ENCODE results near the gene PLXDC2.
A peak's percentile ranks its signal among the peaks of the same experiment; 100 is the strongest.
"Not testable (repeated sequence)": the region's sequence is repeated elsewhere in the genome, so short reads cannot be mapped to it uniquely, and the experiment has no call there.

Gene PLXDC2

GRCh38 chr10:19986591-19986990 lies 170.4 kb downstream of the PLXDC2 start:
- DNase-seq, result no peak

GRCh38 chr10:19987931-19988330 lies 171.7 kb downstream of the PLXDC2 start:
- no peak for DNase-seq

DNA sequence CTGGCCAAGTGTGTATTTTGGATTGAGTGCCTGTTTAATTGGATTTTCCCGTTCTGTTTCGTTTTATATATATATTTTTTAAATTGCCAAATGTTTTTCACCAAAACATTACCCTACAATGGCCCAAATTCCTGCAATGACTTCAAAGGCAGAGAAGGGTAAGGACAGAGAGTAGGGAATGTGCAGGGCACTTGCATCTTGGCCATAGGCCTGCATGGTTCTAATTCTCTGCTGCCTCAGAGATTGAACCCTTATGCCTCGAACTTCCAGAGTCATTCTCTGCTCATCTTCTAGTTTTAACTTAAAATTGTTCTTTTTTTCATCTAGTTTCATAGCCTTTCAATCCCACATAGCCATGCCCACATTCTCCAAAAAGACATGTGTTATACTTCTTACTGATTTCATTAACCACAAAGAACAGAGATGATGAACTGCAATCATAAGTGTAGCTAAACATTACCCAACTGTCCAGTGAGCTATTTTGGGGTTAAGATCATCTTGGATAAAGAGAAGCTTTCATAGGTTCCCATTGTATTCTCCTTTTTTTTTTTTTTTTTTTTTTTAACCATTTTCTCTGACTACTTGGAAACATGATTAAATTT lies 177.6 kb downstream of the PLXDC2 start:
- no peak for DNase-seq

GRCh38 chr10:19998482-19998881 lies 182.2 kb downstream of the PLXDC2 start:
- DNase-seq, result no peak

DNA sequence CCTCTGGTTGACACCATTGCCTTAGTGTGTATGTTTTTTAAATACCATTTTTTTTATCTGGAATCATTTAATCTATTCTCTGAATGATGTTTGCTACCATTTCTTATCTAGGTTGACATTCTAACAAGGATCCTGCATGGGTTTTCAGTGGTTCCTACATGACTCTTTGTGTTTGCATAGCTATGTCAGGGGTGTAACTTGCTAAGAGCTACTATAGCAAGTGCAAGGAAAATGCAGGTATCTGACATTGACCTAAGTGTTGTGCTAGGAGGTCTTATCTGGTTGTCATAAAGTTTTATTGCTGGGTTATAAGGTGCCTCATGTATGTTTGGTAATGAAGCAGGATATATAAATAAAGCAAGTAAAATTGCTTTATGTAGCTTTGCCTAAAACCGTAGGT lies 183.2 kb downstream of the PLXDC2 start:
- no peak for DNase-seq

DNA sequence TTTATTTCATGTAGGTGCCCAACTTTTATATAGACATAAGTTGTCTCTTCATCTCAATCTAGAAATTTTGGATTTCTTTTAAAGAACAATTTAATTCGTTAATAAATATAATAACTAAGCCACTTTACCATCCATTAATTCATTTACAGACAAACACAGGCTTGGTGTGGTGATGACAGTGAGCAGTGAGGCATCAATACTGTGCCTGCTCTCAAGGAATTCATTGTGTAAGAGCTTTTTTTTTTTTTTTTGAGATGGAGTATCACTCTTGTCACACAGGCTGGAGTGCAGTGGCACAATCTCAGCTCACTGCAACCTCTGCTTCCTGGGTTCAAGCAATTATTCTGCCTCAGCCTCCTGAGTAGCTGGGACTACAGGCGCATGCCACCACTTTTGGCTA lies 185.8 kb downstream of the PLXDC2 start:
- DNase-seq, result not testable (repeated sequence)

DNA sequence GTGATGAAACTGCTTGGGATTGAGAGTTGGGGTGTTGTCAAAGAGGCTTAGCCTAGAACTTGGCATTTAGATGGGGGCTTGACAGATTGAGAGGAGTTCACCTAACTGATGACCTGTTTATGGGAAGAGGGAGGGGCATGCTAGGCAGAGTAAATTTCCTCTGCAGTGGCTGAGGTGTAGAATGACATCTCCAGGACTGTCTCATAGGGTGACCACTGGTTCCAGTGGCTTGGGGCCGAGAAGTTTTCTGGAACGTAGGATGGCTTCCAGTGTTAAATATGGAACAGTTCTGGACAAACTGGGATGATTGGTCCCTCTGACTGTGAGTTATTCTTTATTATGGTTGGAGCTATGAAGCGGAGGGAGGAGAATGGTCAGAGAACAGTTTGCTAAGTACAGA lies 186.4 kb downstream of the PLXDC2 start:
- DNase-seq, result no peak

DNA sequence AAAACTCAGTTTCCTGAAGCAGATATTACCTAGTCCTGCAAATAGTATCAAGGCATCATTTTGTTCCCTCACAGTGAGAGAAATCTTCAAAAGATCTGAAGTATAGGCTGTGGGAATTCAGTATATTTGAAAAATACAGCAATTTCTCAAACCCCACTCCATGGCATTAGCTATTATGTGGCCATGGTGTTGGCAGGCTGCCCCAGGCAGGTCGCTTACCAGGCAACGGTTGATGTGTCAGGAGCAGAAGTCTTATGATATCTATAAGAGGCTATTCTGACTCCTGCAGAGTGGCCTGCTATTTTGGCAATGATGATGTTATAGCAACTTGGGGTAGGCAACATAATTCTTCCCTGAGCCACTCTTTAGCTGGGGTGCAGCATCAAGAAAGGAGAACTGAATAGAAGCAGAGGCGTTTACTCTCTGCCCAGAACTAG lies 187.9 kb downstream of the PLXDC2 start:
- DNase-seq, result peak in 1 of 2 donors; percentile 44

- DNase-seq, result no peak
Observed at GRCh38 chr10:20005638-20006037, 189.4 kb downstream of the PLXDC2 start.

- DNase-seq, result no peak
Observed at GRCh38 chr10:20006169-20006870, 190.1 kb downstream of the PLXDC2 start.

DNA sequence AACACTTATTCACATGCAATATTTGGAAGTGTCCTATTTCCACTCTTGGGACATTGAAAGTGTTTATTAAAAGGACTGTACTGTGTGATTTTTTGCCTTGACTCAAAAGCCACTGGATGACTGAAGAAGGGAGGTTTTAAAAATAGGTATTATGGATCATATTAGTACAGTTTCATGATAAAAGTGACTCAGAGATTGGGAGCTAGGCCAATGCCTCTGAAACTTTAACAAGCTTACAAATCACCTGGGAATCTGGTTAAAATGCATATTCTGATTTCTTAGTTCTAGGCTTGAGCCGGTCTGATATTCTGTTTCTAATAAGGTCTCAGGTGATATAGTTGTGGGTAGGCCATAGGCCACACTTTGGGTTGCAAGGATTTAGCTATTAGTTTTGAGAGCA lies 191.2 kb downstream of the PLXDC2 start:
- DNase-seq, result no peak

DNA sequence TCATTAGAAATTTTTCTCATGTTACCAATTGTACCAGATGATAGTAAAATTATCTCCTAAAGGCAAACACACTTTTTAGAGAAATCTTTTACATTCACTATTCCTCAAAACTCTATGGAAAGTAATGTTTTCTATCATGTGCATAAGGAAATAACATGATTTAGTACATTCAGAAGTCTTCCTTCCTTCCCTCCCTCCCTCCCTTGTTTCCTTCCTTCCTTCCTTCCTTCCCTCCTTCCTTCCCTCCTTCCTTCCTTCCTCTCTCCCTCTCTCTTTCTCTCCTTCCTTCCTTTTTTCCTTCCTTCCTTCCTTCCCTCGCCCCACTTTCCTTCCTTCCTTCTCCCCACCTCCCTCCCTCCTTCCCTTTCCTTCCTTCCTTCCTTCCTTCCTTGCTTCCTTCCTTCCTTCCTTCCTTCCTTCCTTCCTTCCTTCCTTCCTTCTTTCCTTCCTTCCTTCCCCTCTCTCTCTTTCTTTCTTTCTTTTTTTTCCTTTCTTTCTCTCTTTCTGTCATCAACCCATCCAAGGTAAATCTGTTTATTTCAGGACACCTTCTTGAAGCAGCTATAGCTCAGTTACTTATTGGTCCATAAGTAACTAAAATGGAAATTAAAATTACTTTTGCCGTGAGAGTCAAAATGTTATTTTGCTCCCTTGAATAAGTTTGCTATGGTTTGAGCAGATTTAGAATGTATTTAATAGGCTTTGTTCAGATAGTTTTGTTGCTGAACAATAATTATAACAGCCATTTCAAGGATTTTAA lies 197.9 kb downstream of the PLXDC2 start:
- DNase-seq, result no peak

GRCh38 chr10:20017961-20018360 lies 201.7 kb downstream of the PLXDC2 start:
- DNase-seq, result no peak

DNA sequence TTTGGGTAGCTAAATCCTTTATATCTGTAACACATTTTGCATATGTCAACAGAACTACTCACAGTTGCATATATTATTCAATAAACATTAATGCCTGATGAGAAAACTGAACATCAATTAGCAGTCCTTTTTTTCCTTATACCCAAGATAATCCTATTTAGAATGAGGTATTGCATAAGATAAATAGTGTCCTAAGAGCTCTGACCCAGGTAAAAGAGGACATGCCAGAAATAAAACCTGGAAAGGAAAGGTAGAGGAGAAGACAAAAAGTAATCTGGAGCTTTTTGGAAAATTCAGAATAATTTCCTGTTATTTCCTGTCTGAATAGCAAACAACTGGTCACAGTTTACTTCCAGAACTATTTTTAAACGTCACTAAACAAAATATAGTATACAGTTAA lies 204.4 kb downstream of the PLXDC2 start:
- DNase-seq, result no peak

GRCh38 chr10:20029523-20029922 lies 213.3 kb downstream of the PLXDC2 start:
- no peak for DNase-seq

DNA sequence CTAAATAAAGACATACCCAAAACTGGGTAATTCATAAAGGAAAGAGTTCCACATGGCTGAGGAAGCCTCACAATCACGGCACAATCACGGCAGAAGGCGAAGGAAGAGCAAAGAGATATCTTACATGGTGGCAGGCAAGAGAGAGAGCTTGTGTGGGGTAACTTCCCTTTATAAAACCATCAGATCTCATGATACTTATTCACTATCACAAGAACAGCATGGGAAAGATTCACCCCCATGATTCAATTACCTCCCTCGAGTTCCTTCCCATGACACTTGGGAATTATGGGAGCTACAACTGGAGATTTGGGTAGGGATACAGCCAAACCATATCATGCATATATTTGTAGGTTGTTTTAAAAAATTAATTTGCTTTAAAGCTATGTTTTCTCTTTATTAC lies 217.2 kb downstream of the PLXDC2 start:
- no peak for DNase-seq

DNA sequence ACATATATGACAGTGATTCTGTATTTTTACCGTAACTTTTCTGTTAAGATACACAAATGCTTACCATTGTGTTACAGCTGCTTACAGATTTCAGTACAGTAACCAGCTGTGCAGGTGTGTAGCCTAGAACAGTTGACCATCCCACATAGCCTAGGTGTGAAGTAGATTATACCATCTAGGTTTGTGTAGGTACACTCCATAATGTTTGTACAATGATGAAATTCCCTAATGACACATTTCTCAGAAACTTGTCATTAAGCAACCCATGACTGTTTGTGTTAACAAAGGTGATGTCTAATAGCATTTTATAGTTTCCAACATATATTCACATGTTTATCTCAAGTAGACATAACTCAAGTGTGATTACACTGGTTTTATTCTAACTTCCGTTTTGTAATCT lies 218.5 kb downstream of the PLXDC2 start:
- no peak for DNase-seq

GRCh38 chr10:20040012-20040411 lies 223.8 kb downstream of the PLXDC2 start:
- DNase-seq, result no peak

- DNase-seq, result no peak
Observed at GRCh38 chr10:20041931-20042330, 225.7 kb downstream of the PLXDC2 start.

DNA sequence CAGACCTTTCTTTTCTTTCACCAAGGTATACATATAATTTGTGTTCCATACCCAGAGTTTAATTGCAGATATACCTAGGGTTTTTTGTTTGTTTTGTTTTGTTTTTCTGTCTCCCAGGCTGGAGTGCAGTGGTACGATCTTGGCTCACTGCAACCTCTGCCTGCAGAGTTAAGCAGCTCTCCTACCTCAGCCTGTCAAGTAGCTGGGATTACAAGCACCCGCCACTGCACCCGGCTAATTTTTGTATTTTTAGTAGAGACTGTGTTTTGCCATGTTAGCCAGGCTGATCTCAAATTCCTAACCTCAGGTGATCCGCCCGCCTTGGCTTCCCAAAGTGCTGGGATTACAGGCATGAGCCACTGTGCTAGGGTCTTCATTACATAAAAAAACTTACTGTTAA lies 228.9 kb downstream of the PLXDC2 start:
- DNase-seq, result not testable (repeated sequence)

DNA sequence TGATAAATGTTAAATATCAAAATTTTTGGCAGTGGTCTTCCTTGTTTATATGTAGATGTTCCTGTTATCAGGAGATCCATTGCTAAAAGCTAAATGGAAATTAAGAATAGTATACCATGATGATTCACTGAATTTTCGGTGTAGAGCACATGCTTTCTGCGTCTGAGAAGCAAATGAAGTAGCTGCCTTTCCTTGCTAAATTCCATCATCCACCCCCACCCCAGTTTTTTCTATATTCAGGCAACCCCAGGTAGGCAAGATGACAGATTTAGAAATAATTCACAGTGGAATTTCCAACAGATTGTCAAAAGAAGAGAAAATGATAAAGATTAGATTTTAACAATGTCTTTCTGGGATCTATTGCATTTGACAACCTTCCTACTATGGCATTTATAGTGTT lies 231.9 kb downstream of the PLXDC2 start:
- DNase-seq, result no peak

DNA sequence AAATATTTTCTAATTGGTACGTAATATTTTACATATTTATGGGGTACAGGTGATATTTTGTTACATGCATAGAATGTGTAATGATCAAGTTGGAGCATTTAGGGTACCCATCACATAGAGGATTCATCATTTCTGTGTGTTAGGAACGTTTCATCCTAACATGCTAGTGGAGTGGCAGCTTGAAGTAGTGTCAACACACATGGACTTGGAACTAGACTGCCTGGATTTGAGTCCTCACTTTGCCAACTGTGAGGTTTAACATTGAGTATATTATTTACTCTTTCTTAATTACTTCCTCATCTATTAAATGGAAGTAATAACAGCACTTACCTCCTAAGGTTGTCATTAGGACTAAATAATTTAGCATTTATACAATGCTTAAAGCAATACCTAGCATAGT lies 241.9 kb downstream of the PLXDC2 start:
- DNase-seq, result no peak

GRCh38 chr10:20059084-20059835 lies 243.0 kb downstream of the PLXDC2 start:
- no peak for DNase-seq
